Astrocyte (in vitro differentiated cells and primary cell): ENCODE results near the gene KRTAP4-3.

Experiments used
- EZH2 ChIP-seq: IDR thresholded peaks from 2 replicates; pipeline ENCODE4 v1.6.1; 2012; ENCODE audit warnings: mild to moderate bottlenecking, low read length, inconsistent platforms; ENCODE audit not compliant: insufficient read depth
- TF ChIP-seq, protein P1 (sequence below): IDR thresholded peaks from 2 replicates; pipeline ENCODE4 v1.5.1; 2011; ENCODE audit warnings: low read depth, mild to moderate bottlenecking, inconsistent platforms, low read length, moderate library complexity; ENCODE audit not compliant: insufficient read depth

DNA sequence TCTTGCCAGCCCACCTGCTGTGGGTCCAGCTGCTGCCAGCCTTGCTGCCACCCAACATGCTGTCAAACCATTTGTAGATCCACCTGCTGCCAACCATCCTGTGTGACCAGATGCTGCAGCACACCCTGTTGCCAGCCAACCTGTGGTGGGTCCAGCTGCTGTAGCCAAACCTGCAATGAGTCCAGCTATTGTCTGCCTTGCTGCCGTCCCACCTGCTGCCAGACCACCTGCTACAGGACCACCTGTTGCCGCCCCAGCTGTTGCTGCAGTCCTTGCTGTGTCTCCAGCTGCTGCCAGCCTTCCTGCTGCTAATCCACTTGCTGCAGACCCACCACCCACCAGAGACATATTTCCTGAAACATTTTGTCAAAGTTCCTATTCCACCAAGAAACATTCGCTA lies 22.3 kb upstream of the KRTAP4-3 start:
- TF ChIP-seq, protein P1, sequence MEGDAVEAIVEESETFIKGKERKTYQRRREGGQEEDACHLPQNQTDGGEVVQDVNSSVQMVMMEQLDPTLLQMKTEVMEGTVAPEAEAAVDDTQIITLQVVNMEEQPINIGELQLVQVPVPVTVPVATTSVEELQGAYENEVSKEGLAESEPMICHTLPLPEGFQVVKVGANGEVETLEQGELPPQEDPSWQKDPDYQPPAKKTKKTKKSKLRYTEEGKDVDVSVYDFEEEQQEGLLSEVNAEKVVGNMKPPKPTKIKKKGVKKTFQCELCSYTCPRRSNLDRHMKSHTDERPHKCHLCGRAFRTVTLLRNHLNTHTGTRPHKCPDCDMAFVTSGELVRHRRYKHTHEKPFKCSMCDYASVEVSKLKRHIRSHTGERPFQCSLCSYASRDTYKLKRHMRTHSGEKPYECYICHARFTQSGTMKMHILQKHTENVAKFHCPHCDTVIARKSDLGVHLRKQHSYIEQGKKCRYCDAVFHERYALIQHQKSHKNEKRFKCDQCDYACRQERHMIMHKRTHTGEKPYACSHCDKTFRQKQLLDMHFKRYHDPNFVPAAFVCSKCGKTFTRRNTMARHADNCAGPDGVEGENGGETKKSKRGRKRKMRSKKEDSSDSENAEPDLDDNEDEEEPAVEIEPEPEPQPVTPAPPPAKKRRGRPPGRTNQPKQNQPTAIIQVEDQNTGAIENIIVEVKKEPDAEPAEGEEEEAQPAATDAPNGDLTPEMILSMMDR = no peak
- TF ChIP-seq EZH2 = no peak
